ENCODE data around the gene KIF3A.

Gene KIF3A

GRCh38 chr5:132671000-132671399, 66.3 kb downstream of the KIF3A start:
- in situ Hi-C loops (cut with MboI; ENCODE audit: low pct_unique_long_range_greater_than_20kb, low sequenced_read_pairs, unreplicated experiment), result no loop called here
- TF ChIP-seq CTCF (IDR thresholded peaks at IDR 0.05; ENCODE audit: extremely low read depth, insufficient read depth, missing control alignments), result no peak
- DNase-seq (ENCODE audit: low spot score), result no peak

GRCh38 chr5:132669966-132670882, 67.1 kb downstream of the KIF3A start:
- DNase-seq (ENCODE audit: low spot score), result no peak
- TF ChIP-seq CTCF (IDR thresholded peaks at IDR 0.05; ENCODE audit: extremely low read depth, insufficient read depth, missing control alignments), result no peak
- in situ Hi-C loops (cut with MboI; ENCODE audit: low pct_unique_long_range_greater_than_20kb, low sequenced_read_pairs, unreplicated experiment), result no loop called here

GRCh38 chr5:132669455-132669820, 67.9 kb downstream of the KIF3A start:
- DNase-seq (ENCODE audit: low spot score), result no peak
- TF ChIP-seq CTCF (IDR thresholded peaks at IDR 0.05; ENCODE audit: extremely low read depth, insufficient read depth, missing control alignments), result no peak
- in situ Hi-C loops (cut with MboI; ENCODE audit: low pct_unique_long_range_greater_than_20kb, low sequenced_read_pairs, unreplicated experiment), result no loop called here

GRCh38 chr5:132668706-132669454, 68.5 kb downstream of the KIF3A start:
- no peak for TF ChIP-seq CTCF (IDR thresholded peaks at IDR 0.05; ENCODE audit: extremely low read depth, insufficient read depth, missing control alignments)
- in situ Hi-C loops (cut with MboI; ENCODE audit: low pct_unique_long_range_greater_than_20kb, low sequenced_read_pairs, unreplicated experiment), result no loop called here
- no peak for DNase-seq (ENCODE audit: low spot score)

GRCh38 chr5:132667761-132668705, 69.3 kb downstream of the KIF3A start:
- no peak for DNase-seq (ENCODE audit: low spot score)
- in situ Hi-C loops (cut with MboI; ENCODE audit: low pct_unique_long_range_greater_than_20kb, low sequenced_read_pairs, unreplicated experiment), result no loop called here
- TF ChIP-seq CTCF (IDR thresholded peaks at IDR 0.05; ENCODE audit: extremely low read depth, insufficient read depth, missing control alignments), result no peak

GRCh38 chr5:132667309-132667708, 70.0 kb downstream of the KIF3A start:
- TF ChIP-seq CTCF (IDR thresholded peaks at IDR 0.05; ENCODE audit: extremely low read depth, insufficient read depth, missing control alignments), result no peak
- in situ Hi-C loops (cut with MboI; ENCODE audit: low pct_unique_long_range_greater_than_20kb, low sequenced_read_pairs, unreplicated experiment), result no loop called here
- DNase-seq (ENCODE audit: low spot score), result no peak
